ENCODE measurements around the gene MANBA.
"Not testable (repeated sequence)": the region's sequence is repeated elsewhere in the genome, so short reads cannot be mapped to it uniquely, and the experiment has no call there.

Gene MANBA

GRCh38 chr4:102639598-102639997, 121.2 kb downstream of the MANBA start:
- Mint-ChIP-seq H3K27ac (peak overlapping the region; percentile 84), H3K4me1 (ENCODE audit: low read depth) (peaks cover 23% of the 10 kb centered on the region), H3K9me3 (ENCODE audit: low read depth) (no peaks in the 10 kb centered on the region), H3K4me3 (peak overlapping the region; percentile 80), H3K36me3 (peaks cover 32% of the 10 kb centered on the region), H3K27me3 (no peaks in the 10 kb centered on the region)

GRCh38 chr4:102638621-102639020, 122.1 kb downstream of the MANBA start:
- Mint-ChIP-seq H3K4me1 (ENCODE audit: low read depth) (peaks cover 23% of the 10 kb centered on the region), H3K9me3 (ENCODE audit: low read depth) (no peaks in the 10 kb centered on the region), H3K36me3 (peaks cover 32% of the 10 kb centered on the region), H3K27ac (no peak overlapping the region), H3K4me3 (no peak overlapping the region), H3K27me3 (no peaks in the 10 kb centered on the region)

- Mint-ChIP-seq H3K9me3 (ENCODE audit: low read depth) (no peaks in the 10 kb centered on the region), H3K27ac (no peak overlapping the region), H3K36me3 (peaks cover 32% of the 10 kb centered on the region), H3K27me3 (no peaks in the 10 kb centered on the region), H3K4me3 (no peak overlapping the region), H3K4me1 (ENCODE audit: low read depth) (peaks cover 23% of the 10 kb centered on the region)
These were observed 123.4 kb downstream of the MANBA start for GRCh38 chr4:102637391-102637790.

GRCh38 chr4:102633100-102633499, 127.7 kb downstream of the MANBA start:
- H3K4me1 Mint-ChIP-seq (ENCODE audit: low read depth), result peaks cover 47% of the 10 kb centered on the region

GRCh38 chr4:102632241-102633065, 128.3 kb downstream of the MANBA start:
- H3K36me3 Mint-ChIP-seq, result peaks cover 22% of the 10 kb centered on the region
- H3K4me1 Mint-ChIP-seq (ENCODE audit: low read depth), result peaks cover 52% of the 10 kb centered on the region
- no peaks in the 10 kb centered on the region for H3K9me3 Mint-ChIP-seq (ENCODE audit: low read depth)
- H3K27me3 Mint-ChIP-seq, result no peaks in the 10 kb centered on the region
- H3K27ac Mint-ChIP-seq, result peak overlapping the region; percentile 36
- H3K4me3 Mint-ChIP-seq, result no peak overlapping the region

More at GRCh38 chr4:102633100-102633499, 127.7 kb downstream of the MANBA start:
- Mint-ChIP-seq H3K27me3 (no peaks in the 10 kb centered on the region), H3K36me3 (peaks cover 27% of the 10 kb centered on the region), H3K9me3 (ENCODE audit: low read depth) (no peaks in the 10 kb centered on the region), H3K27ac (no peak overlapping the region), H3K4me3 (no peak overlapping the region)

DNA sequence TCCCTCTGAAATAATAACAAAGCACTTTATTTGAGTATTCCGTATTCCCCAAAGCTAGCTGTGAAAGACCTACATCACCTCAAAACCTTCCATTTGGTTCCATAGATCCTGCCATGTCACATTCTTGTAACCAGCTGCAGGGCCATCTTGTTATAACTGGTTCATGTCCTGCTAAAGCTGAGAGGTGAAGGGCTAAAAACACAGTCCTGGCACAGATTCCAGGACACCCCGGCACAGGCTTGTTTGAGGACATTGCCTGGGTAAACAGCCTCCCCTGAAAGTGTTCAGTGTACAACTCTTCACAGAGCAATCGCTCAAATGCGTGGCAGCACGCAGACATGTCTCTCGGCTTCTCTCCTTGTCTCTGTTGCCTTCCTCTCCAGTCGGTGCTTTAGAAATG, 129.2 kb downstream of the MANBA start:
- H3K27me3 Mint-ChIP-seq, result no peaks in the 10 kb centered on the region
- H3K36me3 Mint-ChIP-seq, result peaks cover 20% of the 10 kb centered on the region
- H3K4me1 Mint-ChIP-seq (ENCODE audit: low read depth), result peaks cover 60% of the 10 kb centered on the region
- H3K9me3 Mint-ChIP-seq (ENCODE audit: low read depth), result no peaks in the 10 kb centered on the region
- peak overlapping the region; percentile 36 for H3K27ac Mint-ChIP-seq
- H3K4me3 Mint-ChIP-seq, result no peak overlapping the region

DNA sequence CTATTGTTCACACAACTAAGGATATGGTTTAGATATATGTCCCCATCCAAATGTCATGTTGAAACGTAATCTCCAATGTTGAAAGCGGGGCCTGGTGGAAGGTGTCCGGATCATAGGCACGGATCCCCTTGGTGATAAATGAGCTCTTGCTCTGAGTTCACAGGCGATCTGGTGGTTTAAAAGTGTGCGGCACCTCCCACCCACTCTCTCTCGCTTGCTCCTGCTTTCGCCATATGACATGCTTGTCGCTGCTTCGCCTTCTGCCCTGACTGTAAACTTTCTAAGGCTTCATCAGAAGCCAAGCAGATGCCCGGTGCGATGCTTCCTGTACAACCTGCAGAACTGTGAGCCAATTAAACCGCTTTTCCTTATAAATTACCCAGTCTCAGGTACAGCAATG, 131.1 kb downstream of the MANBA start:
- peaks cover 72% of the 10 kb centered on the region for H3K4me1 Mint-ChIP-seq (ENCODE audit: low read depth)
- H3K27me3 Mint-ChIP-seq, result no peaks in the 10 kb centered on the region
- H3K27ac Mint-ChIP-seq, result peak overlapping the region; percentile 80
- no peaks in the 10 kb centered on the region for H3K9me3 Mint-ChIP-seq (ENCODE audit: low read depth)
- peak overlapping the region; percentile 51 for H3K4me3 Mint-ChIP-seq
- H3K36me3 Mint-ChIP-seq, result peaks cover 8% of the 10 kb centered on the region

- Mint-ChIP-seq H3K27me3 (no peaks in the 10 kb centered on the region), H3K4me1 (ENCODE audit: low read depth) (peaks cover 80% of the 10 kb centered on the region), H3K27ac (peak overlapping the region; percentile 88), H3K4me3 (peak overlapping the region; percentile 55), H3K9me3 (ENCODE audit: low read depth) (no peaks in the 10 kb centered on the region), H3K36me3 (peaks cover 7% of the 10 kb centered on the region)
These were observed 132.8 kb downstream of the MANBA start for GRCh38 chr4:102627831-102628523.

DNA sequence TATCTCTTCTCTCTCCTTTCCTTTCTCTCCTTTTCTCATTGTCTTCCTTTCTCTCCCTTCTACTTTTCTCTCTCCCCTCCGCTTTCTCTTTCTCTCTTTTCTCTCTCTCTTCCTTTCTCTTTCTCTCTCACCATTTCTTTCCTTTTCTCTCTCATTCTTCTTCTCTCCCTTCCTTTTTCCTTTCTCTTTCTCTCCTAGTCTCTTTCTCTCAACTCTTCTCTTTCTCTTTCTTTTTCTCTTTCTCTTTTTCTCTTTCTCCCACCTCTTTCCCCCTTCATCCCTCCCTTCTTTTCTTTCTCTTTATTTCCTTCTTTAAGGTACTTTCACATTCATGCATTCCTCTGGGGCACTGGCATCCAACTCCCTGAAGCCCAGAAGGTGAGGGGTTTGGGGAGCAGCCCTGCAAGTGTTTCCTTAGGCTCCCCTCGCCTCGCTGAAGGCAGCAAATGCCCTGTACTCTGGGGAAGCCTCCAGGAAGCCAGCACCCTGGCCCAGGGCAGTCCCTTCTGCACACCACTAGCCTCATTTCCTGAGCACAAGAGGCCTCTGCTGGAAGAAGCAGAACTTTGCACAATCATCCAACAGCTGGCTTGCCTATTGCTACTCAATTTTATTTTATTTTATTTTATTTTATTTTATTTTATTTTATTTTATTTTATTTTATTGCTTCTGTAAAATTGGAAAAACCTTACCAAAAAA, 135.4 kb downstream of the MANBA start:
- H3K4me1 Mint-ChIP-seq (ENCODE audit: low read depth), result peaks cover 80% of the 10 kb centered on the region
- peak overlapping the region; percentile 17 for H3K4me3 Mint-ChIP-seq

DNA sequence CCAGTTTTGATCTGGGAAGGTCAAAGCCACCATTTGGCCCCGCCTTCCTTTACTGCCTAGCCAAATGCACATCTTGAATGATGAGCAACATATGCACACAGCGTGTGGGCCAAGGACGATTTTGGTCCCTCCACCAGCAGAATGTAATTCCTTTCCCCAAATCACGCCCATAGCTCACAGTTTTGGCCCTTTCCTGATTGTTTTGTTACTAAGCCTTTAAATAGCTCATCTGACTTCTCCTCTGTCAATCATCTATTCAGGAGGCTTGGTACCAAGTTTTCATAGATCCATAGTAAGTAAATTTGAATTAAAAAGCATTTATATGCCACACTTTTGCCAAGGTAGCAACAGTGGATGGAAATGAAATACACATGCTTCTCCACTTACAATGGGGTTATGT, 136.3 kb downstream of the MANBA start:
- no peaks in the 10 kb centered on the region for H3K27me3 Mint-ChIP-seq
- H3K4me1 Mint-ChIP-seq (ENCODE audit: low read depth), result peaks cover 78% of the 10 kb centered on the region
- no peak overlapping the region for H3K4me3 Mint-ChIP-seq
- H3K36me3 Mint-ChIP-seq, result peaks cover 4% of the 10 kb centered on the region
- no peaks in the 10 kb centered on the region for H3K9me3 Mint-ChIP-seq (ENCODE audit: low read depth)
- peak overlapping the region; percentile 1 for H3K27ac Mint-ChIP-seq

More for the DNA sequence above, 135.4 kb downstream of the MANBA start:
- H3K36me3 Mint-ChIP-seq, result peaks cover 4% of the 10 kb centered on the region
- H3K9me3 Mint-ChIP-seq (ENCODE audit: low read depth), result no peaks in the 10 kb centered on the region
- peak overlapping the region; percentile 68 for H3K27ac Mint-ChIP-seq
- no peaks in the 10 kb centered on the region for H3K27me3 Mint-ChIP-seq

DNA sequence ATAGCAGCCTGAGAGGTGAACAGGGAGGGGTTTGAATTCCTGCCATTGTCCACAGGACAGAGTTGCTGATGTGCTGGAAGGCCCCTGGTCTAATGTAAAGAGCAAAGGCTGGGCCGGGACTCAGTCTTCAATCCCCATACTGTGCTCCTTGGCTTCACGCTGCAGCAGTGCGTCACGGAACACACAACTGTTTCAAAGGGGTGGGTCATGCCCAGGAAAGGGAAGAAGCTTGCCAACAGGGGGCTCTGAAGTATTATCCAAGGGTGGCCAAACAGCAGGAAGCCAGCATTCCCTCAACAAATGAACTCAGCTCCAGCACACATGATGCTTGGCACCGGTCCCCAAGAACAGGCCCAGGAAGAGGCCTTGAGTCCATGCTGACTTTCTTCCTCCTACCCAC, 137.1 kb downstream of the MANBA start:
- H3K4me1 Mint-ChIP-seq (ENCODE audit: low read depth), result peaks cover 78% of the 10 kb centered on the region
- H3K27ac Mint-ChIP-seq, result no peak overlapping the region
- no peaks in the 10 kb centered on the region for H3K27me3 Mint-ChIP-seq
- H3K4me3 Mint-ChIP-seq, result no peak overlapping the region
- peaks cover 9% of the 10 kb centered on the region for H3K36me3 Mint-ChIP-seq
- H3K9me3 Mint-ChIP-seq (ENCODE audit: low read depth), result peaks cover 4% of the 10 kb centered on the region

DNA sequence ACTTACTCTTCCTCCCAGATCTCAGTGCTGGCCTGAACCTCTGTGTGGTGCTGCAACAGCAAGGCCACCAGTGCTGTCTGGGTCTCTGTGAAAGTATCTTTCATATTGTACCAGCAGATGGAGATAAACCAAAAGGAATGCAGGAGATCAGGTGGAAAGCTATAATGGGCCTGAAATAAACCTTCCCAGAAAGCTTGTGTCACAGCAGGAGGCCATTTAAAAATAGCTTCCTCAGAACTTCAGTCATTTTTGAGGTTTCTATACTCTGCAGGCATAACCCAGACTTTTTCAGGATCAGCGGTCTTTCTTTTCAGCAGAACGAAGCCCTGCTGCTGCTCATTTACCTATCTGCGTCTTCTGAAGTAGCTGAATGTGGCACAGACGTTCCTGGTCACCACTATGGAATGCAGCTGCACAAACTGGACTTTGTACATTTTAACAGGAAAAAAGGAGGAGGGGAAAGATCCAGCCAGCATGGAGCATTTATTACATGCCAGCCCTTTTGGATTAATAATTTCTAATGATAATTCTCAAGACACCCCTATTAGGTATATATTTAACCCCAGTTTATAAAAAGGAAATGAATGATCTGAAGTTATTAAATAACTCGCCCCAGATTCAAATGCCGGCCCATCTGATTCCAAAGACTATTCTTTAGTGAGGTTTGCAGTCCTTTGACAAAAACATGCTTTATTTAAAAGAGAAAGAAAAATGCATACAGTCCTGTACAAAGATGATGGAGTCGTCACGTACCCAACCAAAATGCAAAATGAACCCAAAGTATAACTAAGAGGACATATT, 139.9 kb downstream of the MANBA start:
- H3K27ac Mint-ChIP-seq, result peak overlapping the region; percentile 41
- H3K36me3 Mint-ChIP-seq, result peaks cover 20% of the 10 kb centered on the region
- no peaks in the 10 kb centered on the region for H3K27me3 Mint-ChIP-seq
- H3K4me1 Mint-ChIP-seq (ENCODE audit: low read depth), result peaks cover 69% of the 10 kb centered on the region
- H3K9me3 Mint-ChIP-seq (ENCODE audit: low read depth), result peaks cover 5% of the 10 kb centered on the region
- H3K4me3 Mint-ChIP-seq, result no peak overlapping the region

DNA sequence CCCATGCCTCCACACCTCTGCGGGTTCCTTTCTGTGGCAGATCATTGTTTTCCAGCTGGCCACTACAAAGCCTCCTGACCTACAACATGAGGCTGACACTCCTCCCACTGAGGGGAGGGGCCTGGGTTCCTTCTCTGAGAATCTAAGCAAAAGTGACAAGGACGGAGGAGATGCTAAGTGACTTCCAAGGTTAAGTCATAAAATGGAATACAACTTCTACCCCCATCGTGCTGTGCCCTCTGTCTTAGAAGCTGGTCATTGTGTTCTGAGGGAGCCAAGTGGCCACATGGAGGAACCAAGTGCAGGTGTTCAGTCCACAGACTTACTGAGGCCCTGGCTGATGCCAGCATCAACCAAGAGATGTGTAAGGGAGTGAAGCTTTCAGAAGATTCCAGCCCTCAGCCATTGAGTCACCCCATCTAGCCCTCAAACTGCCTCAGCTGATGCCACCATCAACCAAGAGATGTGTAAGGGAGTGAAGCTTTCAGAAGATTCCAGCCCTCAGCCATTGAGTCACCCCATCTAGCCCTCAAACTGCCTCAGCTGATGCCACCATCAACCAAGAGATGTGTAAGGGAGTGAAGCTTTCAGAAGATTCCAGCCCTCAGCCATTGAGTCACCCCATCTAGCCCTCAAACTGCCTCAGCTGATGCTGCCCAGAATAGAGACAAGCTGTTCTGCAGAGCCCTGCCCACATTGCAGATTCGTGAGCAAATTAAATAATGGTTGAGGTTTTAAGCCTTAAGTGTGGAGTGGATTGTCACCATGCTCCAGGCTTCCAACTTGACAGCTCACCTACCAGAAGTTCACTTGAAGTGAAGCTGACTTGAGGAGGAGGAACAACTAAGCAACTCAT, 140.8 kb downstream of the MANBA start:
- H3K9me3 Mint-ChIP-seq (ENCODE audit: low read depth); H3K27me3 Mint-ChIP-seq: not testable (repeated sequence)
- peak overlapping the region; percentile 42 for H3K4me3 Mint-ChIP-seq
- H3K4me1 Mint-ChIP-seq (ENCODE audit: low read depth), result peaks cover 70% of the 10 kb centered on the region
- H3K36me3 Mint-ChIP-seq, result peaks cover 26% of the 10 kb centered on the region
- peak overlapping the region; percentile 83 for H3K27ac Mint-ChIP-seq

DNA sequence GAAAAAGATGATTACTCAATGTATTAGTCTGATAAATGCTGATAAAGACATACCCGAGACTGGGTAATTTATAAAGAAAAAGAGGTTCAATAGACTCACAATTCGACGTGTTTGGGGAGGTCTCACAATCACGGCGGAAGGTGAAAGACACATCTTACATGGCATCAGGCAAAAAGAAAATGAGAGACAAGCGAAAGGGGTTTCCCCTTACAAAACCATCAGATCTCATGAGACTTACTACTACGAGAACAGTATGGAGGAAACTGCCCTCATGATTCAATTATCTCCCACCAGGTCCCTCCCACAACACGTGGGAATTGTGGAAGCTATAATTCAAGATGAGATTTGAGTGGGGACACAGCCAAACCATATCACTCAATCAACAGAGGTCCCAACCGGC, 141.7 kb downstream of the MANBA start:
- Mint-ChIP-seq H3K36me3 (peaks cover 36% of the 10 kb centered on the region), H3K4me1 (ENCODE audit: low read depth) (peaks cover 70% of the 10 kb centered on the region), H3K27ac (peak overlapping the region; percentile 71)
- H3K9me3 Mint-ChIP-seq (ENCODE audit: low read depth); H3K4me3 Mint-ChIP-seq; H3K27me3 Mint-ChIP-seq: not testable (repeated sequence)
